SK-N-SH treated with all-trans-retinoic acid at 6 μM for 48 hours (cell line): ENCODE data around the gene AGL.

Source experiments
- ATAC-seq: fragments of 200-7000 bp; cut with Tn5 transposase; 3 replicates; pipeline ENCODE4 v1.9.1; 2020; ENCODE audit warnings: mild to moderate bottlenecking, moderate library complexity
- ARNTL ChIP-seq: fragments of 450-650 bp; formaldehyde crosslinking; IDR thresholded peaks from 2 replicates; pipeline ENCODE4 v1.5.0; 2020; ENCODE audit warnings: low read depth, mild to moderate bottlenecking, moderate library complexity, borderline replicate concordance
- BACH2 ChIP-seq: fragments of 250-450 bp; sonication (Bioruptor Pico); IDR thresholded peaks from 2 replicates; pipeline ENCODE4 v1.9.0; 2021; ENCODE audit warnings: mild to moderate bottlenecking, borderline replicate concordance
- CREB5 ChIP-seq: fragments of 250-450 bp; sonication (Bioruptor Pico); IDR thresholded peaks from 2 replicates; pipeline ENCODE4 v1.5.1; 2020; ENCODE audit warnings: low read depth, mild to moderate bottlenecking, moderate library complexity
- CSDC2 ChIP-seq: fragments of 250-450 bp; sonication (Bioruptor Pico); IDR thresholded peaks from 2 replicates; pipeline ENCODE4 v1.5.0; 2020; ENCODE audit warnings: mild to moderate bottlenecking, moderate library complexity
- CSRNP3 ChIP-seq: fragments of 250-450 bp; sonication (Bioruptor Pico); IDR thresholded peaks from 2 replicates; pipeline ENCODE4 v1.5.1; 2021; ENCODE audit warnings: mild to moderate bottlenecking, moderate library complexity
- ESRRG ChIP-seq: fragments of 250-450 bp; sonication (Bioruptor Pico); IDR thresholded peaks from 2 replicates; pipeline ENCODE4 v1.6.1; 2021; ENCODE audit warnings: mild to moderate bottlenecking
- ISL1 ChIP-seq: fragments of 250-450 bp; sonication (Bioruptor Pico); IDR thresholded peaks from 2 replicates; pipeline ENCODE4 v2.1.2; 2022; ENCODE audit warnings: mild to moderate bottlenecking, moderate library complexity
- OSR1 ChIP-seq: fragments of 250-450 bp; sonication (Bioruptor Pico); IDR thresholded peaks from 2 replicates; pipeline ENCODE4 v1.8.0; 2022; ENCODE audit warnings: moderate library complexity, mild to moderate bottlenecking, inconsistent platforms
- PATZ1 ChIP-seq: fragments of 250-450 bp; sonication (Bioruptor Pico); IDR thresholded peaks from 2 replicates; pipeline ENCODE4 v1.8.0; 2020; ENCODE audit warnings: mild to moderate bottlenecking, moderate library complexity, borderline replicate concordance
- POU6F1 ChIP-seq: fragments of 250-450 bp; sonication (Bioruptor Pico); IDR thresholded peaks from 2 replicates; pipeline ENCODE4 v1.8.0; 2021; ENCODE audit warnings: low read depth, mild to moderate bottlenecking, moderate library complexity, borderline replicate concordance
- PPARA ChIP-seq: fragments of 250-450 bp; sonication (Bioruptor Pico); IDR thresholded peaks from 2 replicates; pipeline ENCODE4 v1.5.0; 2020; ENCODE audit warnings: mild to moderate bottlenecking, borderline replicate concordance
- RARB ChIP-seq: fragments of 250-450 bp; sonication (Bioruptor Pico); IDR thresholded peaks from 2 replicates; pipeline ENCODE4 v1.8.0; 2021; ENCODE audit warnings: mild to moderate bottlenecking, moderate library complexity
- SNAI2 ChIP-seq: fragments of 250-450 bp; sonication (Bioruptor Pico); IDR thresholded peaks from 2 replicates; pipeline ENCODE4 v1.5.0; 2020; ENCODE audit warnings: mild to moderate bottlenecking, moderate library complexity
- TCF4 ChIP-seq: fragments of 250-450 bp; sonication (Bioruptor Pico); IDR thresholded peaks from 2 replicates; pipeline ENCODE4 v1.8.0; 2021; ENCODE audit warnings: mild to moderate bottlenecking, moderate library complexity, borderline replicate concordance
- TOX ChIP-seq: fragments of 250-450 bp; sonication (Bioruptor Pico); IDR thresholded peaks from 2 replicates; pipeline ENCODE4 v1.8.0; 2021; ENCODE audit warnings: mild to moderate bottlenecking, moderate library complexity, borderline replicate concordance
- TSHZ2 ChIP-seq: fragments of 250-450 bp; sonication (Bioruptor Pico); IDR thresholded peaks from 2 replicates; pipeline ENCODE4 v1.5.0; 2020; ENCODE audit warnings: mild to moderate bottlenecking, moderate library complexity
- ZC3H10 ChIP-seq: fragments of 250-450 bp; sonication (Bioruptor Pico); IDR thresholded peaks from 2 replicates; pipeline ENCODE4 v1.5.1; 2021; ENCODE audit warnings: mild to moderate bottlenecking, moderate library complexity
- ZFP3 ChIP-seq: fragments of 250-450 bp; sonication (Bioruptor Pico); IDR thresholded peaks from 2 replicates; pipeline ENCODE4 v1.5.0; 2020; ENCODE audit warnings: mild to moderate bottlenecking, moderate library complexity
- ZFP30 ChIP-seq: fragments of 450-650 bp; formaldehyde crosslinking; IDR thresholded peaks from 2 replicates; pipeline ENCODE4 v1.5.0; 2022; ENCODE audit warnings: mild to moderate bottlenecking, moderate library complexity
- ZNF565 ChIP-seq: fragments of 450-650 bp; formaldehyde crosslinking; conservative IDR thresholded peaks from 2 replicates; pipeline ENCODE4 v1.5.0; 2020; ENCODE audit warnings: low read depth, mild to moderate bottlenecking, moderate library complexity
- ZNF70 ChIP-seq: fragments of 450-650 bp; formaldehyde crosslinking; IDR thresholded peaks from 2 replicates; pipeline ENCODE4 v1.5.0; 2020; ENCODE audit warnings: mild to moderate bottlenecking, moderate library complexity
- ZNF8 ChIP-seq: fragments of 450-650 bp; formaldehyde crosslinking; IDR thresholded peaks from 2 replicates; pipeline ENCODE4 v1.5.0; 2020; ENCODE audit warnings: mild to moderate bottlenecking, moderate library complexity

The AGL gene

GRCh38 chr1:99860703-99861102, 10.5 kb downstream of the AGL start:
- no peak for ATAC-seq
- TF ChIP-seq POU6F1 (no peak), CSDC2 (CRISPR knock-in tag) (no peak), ZFP30 (CRISPR knock-in tag) (no peak), ARNTL (no peak), ZNF70 (no peak), TSHZ2 (CRISPR knock-in tag) (no peak), ZNF8 (CRISPR knock-in tag) (no peak), CSRNP3 (CRISPR knock-in tag) (no peak), CREB5 (no peak), RARB (CRISPR knock-in tag) (no peak), ISL1 (CRISPR knock-in tag) (no peak), ZC3H10 (CRISPR knock-in tag) (no peak), TOX (CRISPR knock-in tag) (no peak), ZFP3 (CRISPR knock-in tag) (no peak), BACH2 (CRISPR knock-in tag) (no peak), ZNF565 (CRISPR knock-in tag) (no peak)
- TF ChIP-seq, all 23 proteins: peak for 0

- no peak for ATAC-seq
- no peak for TF ChIP-seq TSHZ2 (CRISPR knock-in tag)
- no peak for TF ChIP-seq ZC3H10 (CRISPR knock-in tag)
- no peak for TF ChIP-seq CSRNP3 (CRISPR knock-in tag)
- no peak for TF ChIP-seq ZNF8 (CRISPR knock-in tag)
- TF ChIP-seq ZFP30 (CRISPR knock-in tag): no peak
- TF ChIP-seq CSDC2 (CRISPR knock-in tag): no peak
- no peak for TF ChIP-seq RARB (CRISPR knock-in tag)
- no peak for TF ChIP-seq CREB5
- TF ChIP-seq POU6F1: no peak
- TF ChIP-seq OSR1 (CRISPR knock-in tag): no peak
- TF ChIP-seq ZNF70: no peak
- no peak for TF ChIP-seq ISL1 (CRISPR knock-in tag)
- no peak for TF ChIP-seq ARNTL
- TF ChIP-seq PPARA (CRISPR knock-in tag): no peak
- TF ChIP-seq ZFP3 (CRISPR knock-in tag): no peak
- TF ChIP-seq PATZ1 (CRISPR knock-in tag): no peak
- TF ChIP-seq TCF4 (CRISPR knock-in tag): no peak
- TF ChIP-seq SNAI2 (CRISPR knock-in tag): no peak
- no peak for TF ChIP-seq ESRRG (CRISPR knock-in tag)
Measured at GRCh38 chr1:99867682-99868081, 17.5 kb downstream of the AGL start.
